Neuronal stem cell (in vitro differentiated cells): Measurements from ENCODE around the gene PTPN21.

Experiments
- DNase-seq: peaks from one replicate; pipeline ENCODE4 v3.0.0-alpha.2; 2013; ENCODE audit warnings: low spot score
- H2AFZ ChIP-seq: one replicate; pipeline ENCODE4 v1.6.1; 2013; ENCODE audit warnings: mild to moderate bottlenecking, low read length, inconsistent platforms
- H2AK5ac ChIP-seq: 2 replicates; pipeline ENCODE4 v1.6.1; 2013; ENCODE audit warnings: low read depth, mild to moderate bottlenecking, inconsistent platforms, low read length, moderate library complexity, mixed read lengths
- H2BK120ac ChIP-seq: 2 replicates; pipeline ENCODE4 v1.6.1; 2013; ENCODE audit warnings: low read depth, mild to moderate bottlenecking, inconsistent platforms, low read length, moderate library complexity, mixed read lengths
- H2BK12ac ChIP-seq: one replicate; pipeline ENCODE4 v1.6.1; 2013; ENCODE audit warnings: low read length, inconsistent platforms
- H2BK15ac ChIP-seq: 2 replicates; pipeline ENCODE4 v1.6.1; 2013; ENCODE audit warnings: mild to moderate bottlenecking, low read length, inconsistent platforms, mixed read lengths
- H2BK5ac ChIP-seq: one replicate; pipeline ENCODE4 v1.6.1; 2013; ENCODE audit warnings: inconsistent platforms, mild to moderate bottlenecking, low read length, moderate library complexity
- H3K14ac ChIP-seq: one replicate; pipeline ENCODE4 v1.6.1; 2013; ENCODE audit warnings: low read length, inconsistent platforms
- H3K18ac ChIP-seq: 2 replicates; pipeline ENCODE4 v1.6.1; 2013; ENCODE audit warnings: low read length, inconsistent platforms
- H3K23ac ChIP-seq: 2 replicates; pipeline ENCODE4 v1.6.1; 2013; ENCODE audit warnings: low read depth, mild to moderate bottlenecking, mixed read lengths, low read length, inconsistent platforms; ENCODE audit not compliant: poor library complexity
- H3K27ac ChIP-seq: replicated peaks from 3 replicates; pipeline ENCODE4 v1.5.1; 2013; ENCODE audit warnings: low read length, inconsistent platforms
- H3K27me3 ChIP-seq, 3 experiments: 2 replicates each; pipeline ENCODE4 v1.6.1; 2013; ENCODE audit warnings: low read length in 3 of 3, mild to moderate bottlenecking in 2 of 3, inconsistent platforms in 1 of 3, low read depth in 1 of 3, mixed read lengths in 1 of 3, moderate library complexity in 1 of 3; ENCODE audit not compliant: control insufficient read depth in 3 of 3, insufficient read depth in 3 of 3
- H3K36me3 ChIP-seq, 2 donors: replicated peaks in 1 of 2; 2 replicates each; pipeline ENCODE4 v1.6.1; 2013; ENCODE audit warnings: low read length in 2 of 2; ENCODE audit not compliant: control insufficient read depth in 2 of 2, insufficient read depth in 2 of 2
- H3K4ac ChIP-seq: 2 replicates; pipeline ENCODE4 v1.6.1; 2013; ENCODE audit warnings: inconsistent platforms, mild to moderate bottlenecking, low read length, moderate library complexity
- H3K4me1 ChIP-seq, 2 donors: 1 replicate in 1 of 2; 2 replicates in 1 of 2; pipeline ENCODE4 v1.6.1; 2013; ENCODE audit warnings: low read length in 2 of 2, low read depth in 1 of 2; ENCODE audit not compliant: control insufficient read depth in 2 of 2, insufficient read depth in 1 of 2
- H3K4me2 ChIP-seq: one replicate; pipeline ENCODE4 v1.6.1; 2013; ENCODE audit warnings: mild to moderate bottlenecking, low read length, inconsistent platforms; ENCODE audit not compliant: insufficient read depth, poor library complexity, severe bottlenecking
- H3K4me3 ChIP-seq, 2 donors: 2 replicates each; pipeline ENCODE4 v1.5.1; 2013; ENCODE audit warnings: low read length in 2 of 2, mild to moderate bottlenecking in 2 of 2, inconsistent platforms in 1 of 2, moderate library complexity in 1 of 2
- H3K79me1 ChIP-seq: one replicate; pipeline ENCODE4 v1.6.1; 2013; ENCODE audit warnings: low read depth, mild to moderate bottlenecking, inconsistent platforms, low read length, moderate library complexity
- H3K9ac ChIP-seq: one replicate; pipeline ENCODE4 v1.6.1; 2013; ENCODE audit warnings: mild to moderate bottlenecking, low read depth, low read length, inconsistent platforms; ENCODE audit not compliant: poor library complexity
- H3K9me3 ChIP-seq, 2 donors: replicated peaks in 1 of 2; 2 replicates each; pipeline versions ENCODE3 to v1.6.1; 2013; ENCODE audit warnings: low read length in 2 of 2, mild to moderate bottlenecking in 2 of 2, inconsistent platforms in 1 of 2, low read depth in 1 of 2, mixed read lengths in 1 of 2, moderate library complexity in 1 of 2; ENCODE audit not compliant: control insufficient read depth in 2 of 2, insufficient read depth in 1 of 2
- H4K8ac ChIP-seq: one replicate; pipeline ENCODE4 v1.6.1; 2013; ENCODE audit warnings: low read depth, mild to moderate bottlenecking, inconsistent platforms, low read length, moderate library complexity
- H4K91ac ChIP-seq: one replicate; pipeline ENCODE4 v1.6.1; 2013; ENCODE audit warnings: low read length, low read depth, mild to moderate bottlenecking, inconsistent platforms; ENCODE audit not compliant: poor library complexity
- WGBS, 2 donors: extraction: QIAGEN DNeasy Blood & Tissue Kit; methylation state at CpG; one replicate each; pipeline ENCODE4 v1.1.7; 2013; ENCODE audit warnings: missing lambda C conversion rate in 2 of 2, mixed read lengths in 1 of 2; ENCODE audit not compliant: insufficient read length in 2 of 2, insufficient replicate concordance in 1 of 2; ENCODE audit errors: extremely low coverage in 2 of 2; 5-methylcytosine and 5-hydroxymethylcytosine counted together

PTPN21 gene

GRCh38 chr14:88507208-88507607 is 47.6 kb downstream of the PTPN21 start:
- Histone ChIP-seq H3K27me3 (no peaks in the 10 kb centered on the region), H3K4me2 (no peak overlapping the region), H3K14ac (no peak overlapping the region), H3K27ac (no peak overlapping the region), H3K18ac (no peak overlapping the region), H2AK5ac (no peak overlapping the region), H2BK15ac (no peak overlapping the region), H3K4ac (no peak overlapping the region), H3K9me3 (no peaks in the 10 kb centered on the region), H2AFZ (no peak overlapping the region), H3K36me3 (peaks cover 1 to 45% of the 10 kb centered on the region in 2 donors), H3K4me1 (no peaks in the 10 kb centered on the region), H2BK120ac (no peak overlapping the region), H4K91ac (no peak overlapping the region), H3K79me1 (no peaks in the 10 kb centered on the region), H3K23ac (no peak overlapping the region), H2BK12ac (no peak overlapping the region), H4K8ac (no peak overlapping the region), H3K9ac (no peak overlapping the region), H3K4me3 (no peak overlapping the region), H2BK5ac (no peak overlapping the region)
- WGBS, 2 donors = no CpG with 5 or more reads among the region's 1 CpG
- DNase-seq = no peak

- Histone ChIP-seq H3K18ac (no peak overlapping the region), H3K36me3 (peaks cover 8 to 57% of the 10 kb centered on the region in 2 donors), H2BK12ac (no peak overlapping the region), H2AFZ (no peak overlapping the region), H3K4me2 (no peak overlapping the region), H3K14ac (no peak overlapping the region), H2AK5ac (no peak overlapping the region), H3K4me1 (no peaks in the 10 kb centered on the region), H3K4me3 (no peak overlapping the region), H4K91ac (no peak overlapping the region), H2BK120ac (no peak overlapping the region), H3K79me1 (no peaks in the 10 kb centered on the region), H3K9ac (no peak overlapping the region), H4K8ac (no peak overlapping the region), H2BK15ac (no peak overlapping the region), H3K4ac (no peak overlapping the region), H2BK5ac (no peak overlapping the region), H3K9me3 (no peaks in the 10 kb centered on the region), H3K23ac (no peak overlapping the region), H3K27ac (no peak overlapping the region), H3K27me3 (no peaks in the 10 kb centered on the region)
- no peak for DNase-seq
These were observed 49.2 kb downstream of the PTPN21 start for GRCh38 chr14:88505621-88506020.

- H2AK5ac ChIP-seq = no peak overlapping the region
- peaks cover 11 to 62% of the 10 kb centered on the region in 2 donors for H3K36me3 ChIP-seq
These were observed 50.2 kb downstream of the PTPN21 start for GRCh38 chr14:88504602-88505001.

GRCh38 chr14:88503754-88504406 is 50.9 kb downstream of the PTPN21 start:
- Histone ChIP-seq H2BK120ac (no peak overlapping the region), H3K14ac (no peak overlapping the region), H3K9me3 (no peaks in the 10 kb centered on the region), H3K4me1 (no peaks in the 10 kb centered on the region), H2BK15ac (no peak overlapping the region), H3K18ac (no peak overlapping the region), H3K4ac (no peak overlapping the region), H3K4me3 (no peak overlapping the region), H3K27ac (no peak overlapping the region), H3K4me2 (no peak overlapping the region), H3K23ac (no peak overlapping the region), H2AK5ac (no peak overlapping the region), H4K8ac (no peak overlapping the region), H3K9ac (no peak overlapping the region), H2BK5ac (no peak overlapping the region), H2AFZ (no peak overlapping the region), H3K36me3 (peaks cover 11 to 68% of the 10 kb centered on the region in 2 donors), H3K79me1 (no peaks in the 10 kb centered on the region), H3K27me3 (no peaks in the 10 kb centered on the region), H2BK12ac (no peak overlapping the region), H4K91ac (no peak overlapping the region)
- no CpG with 5 or more reads among the region's 2 CpGs for WGBS, 2 donors
- DNase-seq = no peak

More at GRCh38 chr14:88504602-88505001, 50.2 kb downstream of the PTPN21 start:
- no peak for DNase-seq
- Histone ChIP-seq H3K27ac (no peak overlapping the region), H3K4ac (no peak overlapping the region), H3K14ac (no peak overlapping the region), H4K8ac (no peak overlapping the region), H4K91ac (no peak overlapping the region), H3K9ac (no peak overlapping the region), H2AFZ (no peak overlapping the region), H3K4me2 (no peak overlapping the region), H2BK15ac (no peak overlapping the region), H3K27me3 (no peaks in the 10 kb centered on the region), H3K18ac (no peak overlapping the region), H3K4me3 (no peak overlapping the region), H2BK120ac (no peak overlapping the region), H3K23ac (no peak overlapping the region), H2BK5ac (no peak overlapping the region), H2BK12ac (no peak overlapping the region), H3K79me1 (no peaks in the 10 kb centered on the region), H3K4me1 (no peaks in the 10 kb centered on the region), H3K9me3 (no peaks in the 10 kb centered on the region)
- WGBS, 2 donors = no CpG with 5 or more reads among the region's 2 CpGs
